ENCODE data around the gene LRRC32.

LRRC32 gene

DNA sequence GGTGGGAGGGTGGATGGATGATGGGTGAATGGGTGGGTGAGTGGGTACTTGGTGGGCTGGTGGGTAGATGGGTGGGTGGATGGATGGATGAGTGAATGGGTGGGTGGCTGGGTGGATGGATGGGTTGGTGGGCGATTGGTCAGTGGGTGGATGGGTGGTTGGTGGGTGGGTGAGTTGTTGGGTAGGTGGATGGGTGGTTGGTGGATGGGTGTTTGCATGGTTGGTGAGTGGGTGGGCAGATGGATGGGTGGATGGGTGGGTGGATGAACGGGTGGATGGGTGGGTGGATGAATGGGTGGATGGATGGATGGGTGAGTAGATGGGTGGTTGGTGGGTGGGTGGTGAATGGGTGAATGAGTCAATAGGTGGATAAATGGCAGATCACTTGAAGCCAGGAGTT, 43.0 kb upstream of the LRRC32 start:
- Histone ChIP-seq H3K4ac (ENCODE audit: low read depth in 1 of 2, low read length in 2 of 2) (no peak overlapping the region), H3K18ac (ENCODE audit: low read depth in 1 of 2, low read length in 2 of 2) (no peak overlapping the region), H4K91ac (ENCODE audit: low read length) (no peak overlapping the region), H2AFZ (ENCODE audit: low read depth, low read length) (no peak overlapping the region), H3K4me1 (ENCODE audit: control insufficient read depth, insufficient read depth, low read depth, low read length) (peaks cover 2% of the 10 kb centered on the region), H2BK12ac (ENCODE audit: low read length in 2 of 2) (no peak overlapping the region), H3K27ac (ENCODE audit: low read length, poor library complexity, severe bottlenecking) (no peak overlapping the region), H3K9me3 (ENCODE audit: control insufficient read depth, low read length) (no peaks in the 10 kb centered on the region), H3K4me2 (ENCODE audit: low read length, poor library complexity, severe bottlenecking) (no peak overlapping the region), H2BK5ac (ENCODE audit: low read depth, low read length, poor library complexity, severe bottlenecking) (no peak overlapping the region), H3K14ac (ENCODE audit: low read length in 2 of 2) (no peak overlapping the region), H2BK15ac (ENCODE audit: low read depth, poor library complexity, severe bottlenecking) (no peak overlapping the region), H2BK120ac (ENCODE audit: low read depth, low read length) (no peak overlapping the region), H3K4me3 (ENCODE audit: insufficient read depth in 1 of 2, low read depth in 1 of 2, low read length in 2 of 2) (no peak overlapping the region), H3K9ac (ENCODE audit: low read length) (no peak overlapping the region), H2AK5ac (ENCODE audit: low read length, severe bottlenecking) (no peak overlapping the region), H3K27me3 (ENCODE audit: control insufficient read depth in 1 of 2, insufficient read depth in 1 of 2, low read length in 2 of 2) (peaks cover 16 to 23% of the 10 kb centered on the region in 2 experiments), H4K8ac (ENCODE audit: low read length) (no peak overlapping the region), H3K23ac (ENCODE audit: low read length in 2 of 2) (no peak overlapping the region), H3K79me1 (replicated peaks; ENCODE audit: low read length, poor library complexity, severe bottlenecking) (no peaks in the 10 kb centered on the region), H3K36me3 (ENCODE audit: control insufficient read depth in 1 of 2, insufficient read depth in 2 of 2, low read depth in 1 of 2, low read length in 2 of 2) (peaks cover 0 to 2% of the 10 kb centered on the region in 2 experiments)
- 73% methylated on average over 2 of the region's 2 CpGs for WGBS
- no peak for DNase-seq

DNA sequence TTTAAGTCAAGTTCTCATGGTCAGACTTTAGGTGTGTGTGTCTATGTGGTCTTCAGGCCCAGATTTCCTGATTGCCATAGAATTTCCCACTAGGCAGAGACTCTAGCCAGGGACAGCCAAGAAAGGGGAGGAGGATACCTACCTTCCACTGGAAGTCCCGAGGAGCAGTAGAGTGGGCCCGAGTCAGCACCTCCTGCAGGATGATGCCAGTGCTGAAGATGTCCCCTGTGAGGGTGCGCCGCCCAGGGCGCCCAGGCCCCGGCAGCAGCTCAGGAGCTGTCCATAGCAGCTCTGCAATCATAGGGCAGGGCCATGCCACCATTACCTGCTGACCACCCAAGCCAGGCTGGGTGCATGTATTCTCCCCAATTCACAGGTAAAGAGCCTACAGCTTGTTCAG, 41.6 kb upstream of the LRRC32 start:
- H2BK12ac ChIP-seq (ENCODE audit: low read length in 2 of 2), result no peak overlapping the region
- H3K9me3 ChIP-seq (ENCODE audit: control insufficient read depth, low read length), result no peaks in the 10 kb centered on the region
- 90% methylated on average over 6 of the region's 6 CpGs for WGBS
- no peak overlapping the region for H2AK5ac ChIP-seq (ENCODE audit: low read length, severe bottlenecking)
- no peak overlapping the region for H3K18ac ChIP-seq (ENCODE audit: low read depth in 1 of 2, low read length in 2 of 2)
- H3K36me3 ChIP-seq (ENCODE audit: control insufficient read depth in 1 of 2, insufficient read depth in 2 of 2, low read depth in 1 of 2, low read length in 2 of 2), result peaks cover 0 to 2% of the 10 kb centered on the region in 2 experiments
- DNase-seq, result no peak
- H3K27me3 ChIP-seq (ENCODE audit: control insufficient read depth in 1 of 2, insufficient read depth in 1 of 2, low read length in 2 of 2), result peaks cover 21 to 24% of the 10 kb centered on the region in 2 experiments
- no peaks in the 10 kb centered on the region for H3K79me1 ChIP-seq (replicated peaks; ENCODE audit: low read length, poor library complexity, severe bottlenecking)
- H4K8ac ChIP-seq (ENCODE audit: low read length), result no peak overlapping the region
- H3K27ac ChIP-seq (ENCODE audit: low read length, poor library complexity, severe bottlenecking), result no peak overlapping the region
- H3K4ac ChIP-seq (ENCODE audit: low read depth in 1 of 2, low read length in 2 of 2), result no peak overlapping the region
- H3K4me2 ChIP-seq (ENCODE audit: low read length, poor library complexity, severe bottlenecking), result no peak overlapping the region
- no peak overlapping the region for H3K4me3 ChIP-seq (ENCODE audit: insufficient read depth in 1 of 2, low read depth in 1 of 2, low read length in 2 of 2)
- H3K14ac ChIP-seq (ENCODE audit: low read length in 2 of 2), result no peak overlapping the region
- H4K91ac ChIP-seq (ENCODE audit: low read length), result no peak overlapping the region
- H2BK5ac ChIP-seq (ENCODE audit: low read depth, low read length, poor library complexity, severe bottlenecking), result no peak overlapping the region
- no peak overlapping the region for H2BK120ac ChIP-seq (ENCODE audit: low read depth, low read length)
- no peak overlapping the region for H2BK15ac ChIP-seq (ENCODE audit: low read depth, poor library complexity, severe bottlenecking)
- peaks cover 2% of the 10 kb centered on the region for H3K4me1 ChIP-seq (ENCODE audit: control insufficient read depth, insufficient read depth, low read depth, low read length)
- H3K9ac ChIP-seq (ENCODE audit: low read length), result no peak overlapping the region
- H2AFZ ChIP-seq (ENCODE audit: low read depth, low read length), result no peak overlapping the region
- H3K23ac ChIP-seq (ENCODE audit: low read length in 2 of 2), result no peak overlapping the region

DNA sequence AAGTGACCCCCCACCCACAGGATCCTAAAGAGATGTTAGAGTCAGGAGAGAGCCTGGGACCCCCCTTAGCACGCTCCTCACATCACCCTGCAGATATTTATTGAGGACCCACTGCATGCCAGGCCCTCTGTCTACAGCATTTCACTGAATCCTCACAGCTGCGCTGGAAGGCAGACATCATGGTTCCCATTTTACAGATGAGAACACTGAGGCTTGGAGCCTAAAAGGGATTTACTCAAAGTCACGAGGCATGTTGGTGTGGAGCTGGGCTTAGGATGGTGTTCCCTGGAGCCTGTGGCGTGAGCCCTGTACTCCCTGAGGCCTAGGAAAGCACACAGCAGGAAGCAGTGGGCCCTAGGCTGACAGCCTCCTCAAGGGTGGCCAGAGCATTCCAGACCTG, 39.2 kb upstream of the LRRC32 start:
- H3K27ac ChIP-seq (ENCODE audit: low read length, poor library complexity, severe bottlenecking), result no peak overlapping the region
- DNase-seq, result no peak
- no peak overlapping the region for H2AK5ac ChIP-seq (ENCODE audit: low read length, severe bottlenecking)
- no peak overlapping the region for H4K8ac ChIP-seq (ENCODE audit: low read length)
- H3K14ac ChIP-seq (ENCODE audit: low read length in 2 of 2), result no peak overlapping the region
- H3K27me3 ChIP-seq (ENCODE audit: control insufficient read depth in 1 of 2, insufficient read depth in 1 of 2, low read length in 2 of 2), result peaks cover 18 to 24% of the 10 kb centered on the region in 2 experiments
- peak overlapping the region in 1 of 2 experiments; percentile 14 for H3K18ac ChIP-seq (ENCODE audit: low read depth in 1 of 2, low read length in 2 of 2)
- H3K4me2 ChIP-seq (ENCODE audit: low read length, poor library complexity, severe bottlenecking), result no peak overlapping the region
- no peak overlapping the region for H2BK12ac ChIP-seq (ENCODE audit: low read length in 2 of 2)
- peaks cover 2% of the 10 kb centered on the region for H3K4me1 ChIP-seq (ENCODE audit: control insufficient read depth, insufficient read depth, low read depth, low read length)
- H3K23ac ChIP-seq (ENCODE audit: low read length in 2 of 2), result no peak overlapping the region
- no peak overlapping the region for H2AFZ ChIP-seq (ENCODE audit: low read depth, low read length)
- 74% methylated on average over 4 of the region's 4 CpGs for WGBS
- no peak overlapping the region for H4K91ac ChIP-seq (ENCODE audit: low read length)
- H3K9me3 ChIP-seq (ENCODE audit: control insufficient read depth, low read length), result peaks cover 3% of the 10 kb centered on the region
- H3K9ac ChIP-seq (ENCODE audit: low read length), result no peak overlapping the region
- no peak overlapping the region for H2BK120ac ChIP-seq (ENCODE audit: low read depth, low read length)
- no peak overlapping the region for H3K4ac ChIP-seq (ENCODE audit: low read depth in 1 of 2, low read length in 2 of 2)
- no peak overlapping the region for H3K4me3 ChIP-seq (ENCODE audit: insufficient read depth in 1 of 2, low read depth in 1 of 2, low read length in 2 of 2)
- H3K79me1 ChIP-seq (replicated peaks; ENCODE audit: low read length, poor library complexity, severe bottlenecking), result no peaks in the 10 kb centered on the region
- H3K36me3 ChIP-seq (ENCODE audit: control insufficient read depth in 1 of 2, insufficient read depth in 2 of 2, low read depth in 1 of 2, low read length in 2 of 2), result peaks cover 0 to 2% of the 10 kb centered on the region in 2 experiments
- no peak overlapping the region for H2BK15ac ChIP-seq (ENCODE audit: low read depth, poor library complexity, severe bottlenecking)
- no peak overlapping the region for H2BK5ac ChIP-seq (ENCODE audit: low read depth, low read length, poor library complexity, severe bottlenecking)

DNA sequence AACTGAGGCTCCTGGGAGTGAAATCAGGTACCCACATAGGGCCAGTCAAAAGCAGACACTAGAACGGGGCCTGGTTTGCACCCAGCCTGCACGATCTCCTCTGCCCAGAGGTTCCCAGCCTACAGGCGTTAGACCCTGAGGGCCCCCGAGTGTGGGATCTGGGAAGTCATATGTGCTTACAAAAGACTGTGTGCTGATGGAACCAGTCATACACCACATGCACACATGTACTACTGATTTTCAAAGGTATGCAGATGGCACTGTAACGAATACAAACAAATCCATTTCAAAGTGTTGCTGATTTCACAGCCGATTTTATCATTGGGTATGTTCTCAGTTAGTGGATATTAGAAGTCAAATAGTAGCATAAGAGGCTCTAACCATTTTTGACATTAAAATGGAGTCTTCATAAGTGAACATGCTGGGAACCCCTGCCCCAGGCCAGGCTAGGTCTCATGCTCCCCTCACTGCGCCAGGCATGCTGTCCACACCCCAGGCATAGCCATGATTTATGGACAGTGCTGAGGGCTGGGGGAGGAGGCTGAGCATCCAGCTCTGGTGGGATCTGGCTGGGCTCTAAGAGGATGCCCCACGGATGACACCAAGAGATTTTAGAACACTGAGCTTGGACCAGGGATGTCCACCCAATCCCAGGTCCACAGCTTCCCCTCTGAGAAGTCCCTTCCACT, 38.6 kb upstream of the LRRC32 start:
- Histone ChIP-seq H2BK15ac (ENCODE audit: low read depth, poor library complexity, severe bottlenecking) (no peak overlapping the region), H3K9ac (ENCODE audit: low read length) (no peak overlapping the region), H3K36me3 (ENCODE audit: control insufficient read depth in 1 of 2, insufficient read depth in 2 of 2, low read depth in 1 of 2, low read length in 2 of 2) (peaks cover 0 to 2% of the 10 kb centered on the region in 2 experiments), H3K4me3 (ENCODE audit: insufficient read depth in 1 of 2, low read depth in 1 of 2, low read length in 2 of 2) (no peak overlapping the region), H4K91ac (ENCODE audit: low read length) (no peak overlapping the region), H3K27me3 (ENCODE audit: control insufficient read depth in 1 of 2, insufficient read depth in 1 of 2, low read length in 2 of 2) (peaks cover 13 to 24% of the 10 kb centered on the region in 2 experiments), H3K4me1 (ENCODE audit: control insufficient read depth, insufficient read depth, low read depth, low read length) (peaks cover 2% of the 10 kb centered on the region), H2BK120ac (ENCODE audit: low read depth, low read length) (no peak overlapping the region), H4K8ac (ENCODE audit: low read length) (no peak overlapping the region), H2BK5ac (ENCODE audit: low read depth, low read length, poor library complexity, severe bottlenecking) (no peak overlapping the region), H3K14ac (ENCODE audit: low read length in 2 of 2) (no peak overlapping the region), H3K18ac (ENCODE audit: low read depth in 1 of 2, low read length in 2 of 2) (no peak overlapping the region), H3K9me3 (ENCODE audit: control insufficient read depth, low read length) (peaks cover 3% of the 10 kb centered on the region), H2AK5ac (ENCODE audit: low read length, severe bottlenecking) (no peak overlapping the region), H3K79me1 (replicated peaks; ENCODE audit: low read length, poor library complexity, severe bottlenecking) (no peaks in the 10 kb centered on the region), H3K27ac (ENCODE audit: low read length, poor library complexity, severe bottlenecking) (no peak overlapping the region), H2AFZ (ENCODE audit: low read depth, low read length) (no peak overlapping the region), H3K4ac (ENCODE audit: low read depth in 1 of 2, low read length in 2 of 2) (no peak overlapping the region), H2BK12ac (ENCODE audit: low read length in 2 of 2) (no peak overlapping the region), H3K4me2 (ENCODE audit: low read length, poor library complexity, severe bottlenecking) (no peak overlapping the region), H3K23ac (ENCODE audit: low read length in 2 of 2) (no peak overlapping the region)
- WGBS, result 89% methylated on average over 8 of the region's 8 CpGs
- no peak for DNase-seq

Measured in mesenchymal stem cell (in vitro differentiated cells and primary cell).